Activated CD4-positive, CD25-positive, alpha-beta regulatory T cell (primary cell): ENCODE results near the gene MALL.
"Not testable (repeated sequence)": the region's sequence is repeated elsewhere in the genome, so short reads cannot be mapped to it uniquely, and the experiment has no call there.

Source experiments
- DNase-seq, 4 experiments: peaks; one replicate each; lab custom pipeline; 2025; lab: John Stamatoyannopoulos, UW

The MALL gene

GRCh38 chr2:110115291-110116032 is at the start of gene MALL:
Gene MALL, minus strand, starts transcription at chr2:110115822. Its CDS starts 30 bp downstream, at chr2:110115792.
- no peak for DNase-seq

- DNase-seq: no peak
Measured at GRCh38 chr2:110157153-110157793, 41.7 kb upstream of the MALL start.

GRCh38 chr2:110154828-110155227 is 39.2 kb upstream of the MALL start:
- DNase-seq: not testable (repeated sequence)

DNA sequence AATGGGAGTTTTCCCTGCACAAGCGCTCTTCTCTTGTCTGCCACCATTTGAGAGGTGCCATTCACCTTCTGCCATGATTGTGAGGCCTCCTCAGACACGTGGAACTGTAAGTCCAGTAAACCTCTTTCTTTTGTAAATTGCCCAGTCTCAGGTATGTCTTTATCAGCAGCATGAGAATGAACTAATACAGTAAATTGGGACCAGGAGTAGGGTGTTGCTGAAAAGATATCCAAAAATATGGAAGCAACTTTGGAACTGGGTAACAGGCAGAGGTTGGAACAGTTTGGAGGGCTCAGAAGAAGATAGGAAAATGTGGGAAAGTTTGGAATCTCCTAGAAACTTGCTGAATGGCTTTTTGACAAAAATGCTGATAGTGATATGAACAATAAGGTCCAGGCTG is 38.6 kb upstream of the MALL start:
- not testable (repeated sequence) for DNase-seq

GRCh38 chr2:110153416-110153815 is 37.8 kb upstream of the MALL start:
- DNase-seq: no peak

DNA sequence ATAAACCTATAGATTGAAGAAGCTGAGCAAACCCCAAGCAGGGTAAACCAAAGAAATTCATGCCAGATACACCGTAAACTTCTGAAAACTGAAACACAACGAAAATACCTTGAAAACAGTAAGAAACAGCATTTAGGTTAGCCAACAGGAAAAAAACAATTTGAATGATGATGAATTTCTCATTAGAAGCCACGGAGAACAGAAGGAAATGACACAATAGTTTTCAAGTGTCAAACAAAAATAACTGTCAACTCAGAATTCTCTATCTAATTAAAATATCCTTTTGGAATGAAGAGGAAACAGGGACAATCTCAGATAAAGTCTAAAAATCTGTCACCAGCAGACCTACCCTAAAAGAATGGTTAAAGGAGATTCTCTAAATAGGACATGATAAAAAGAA is 37.3 kb upstream of the MALL start:
- no peak for DNase-seq

GRCh38 chr2:110149330-110150220 is 34.0 kb upstream of the MALL start:
- no peak for DNase-seq

DNA sequence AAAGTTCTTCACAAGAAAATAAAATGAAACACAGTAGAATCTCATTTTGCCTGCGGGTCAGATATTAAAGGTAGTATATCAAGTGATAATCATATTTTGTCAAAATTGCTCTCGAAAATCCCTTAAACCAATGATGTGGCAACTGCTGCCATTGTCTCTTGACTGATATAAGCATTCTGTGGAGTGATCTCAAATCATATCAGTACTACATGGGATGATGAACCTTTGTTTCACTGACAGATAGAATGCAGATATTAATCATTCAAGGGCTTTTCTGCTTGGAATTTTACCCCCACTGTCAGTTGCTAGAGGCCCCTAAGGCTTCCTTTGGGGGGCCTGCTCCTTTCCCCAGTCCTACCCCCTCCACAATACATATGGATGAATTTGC is 31.3 kb upstream of the MALL start:
- DNase-seq: no peak

GRCh38 chr2:110146183-110146944 is 30.7 kb upstream of the MALL start:
- no peak for DNase-seq

DNA sequence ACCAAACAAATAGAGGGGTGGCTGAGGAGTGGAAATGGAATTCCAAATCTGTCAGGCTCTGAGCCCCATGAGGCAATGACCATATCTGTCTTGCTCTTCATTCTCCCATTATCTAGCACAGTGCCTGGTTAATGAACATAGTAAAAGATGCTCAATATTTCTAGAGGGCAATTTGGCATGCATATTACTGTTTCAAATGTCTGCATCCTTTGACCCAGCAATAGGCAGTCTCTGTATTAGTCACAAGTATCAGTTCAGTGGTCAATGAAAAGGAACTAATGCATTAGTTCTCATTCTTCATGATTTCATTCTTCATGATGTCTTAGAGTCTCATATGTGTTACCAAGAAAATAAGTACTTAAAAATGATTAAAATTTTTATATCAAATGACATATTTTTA is 28.4 kb upstream of the MALL start:
- no peak for DNase-seq

- no peak for DNase-seq
Measured at GRCh38 chr2:110140401-110140800, 24.8 kb upstream of the MALL start.

- DNase-seq: no peak
Measured at GRCh38 chr2:110134025-110134424, 18.4 kb upstream of the MALL start.

GRCh38 chr2:110131166-110131565 is 15.5 kb upstream of the MALL start:
- no peak for DNase-seq

GRCh38 chr2:110130757-110131156 is 15.1 kb upstream of the MALL start:
- DNase-seq: no peak

DNA sequence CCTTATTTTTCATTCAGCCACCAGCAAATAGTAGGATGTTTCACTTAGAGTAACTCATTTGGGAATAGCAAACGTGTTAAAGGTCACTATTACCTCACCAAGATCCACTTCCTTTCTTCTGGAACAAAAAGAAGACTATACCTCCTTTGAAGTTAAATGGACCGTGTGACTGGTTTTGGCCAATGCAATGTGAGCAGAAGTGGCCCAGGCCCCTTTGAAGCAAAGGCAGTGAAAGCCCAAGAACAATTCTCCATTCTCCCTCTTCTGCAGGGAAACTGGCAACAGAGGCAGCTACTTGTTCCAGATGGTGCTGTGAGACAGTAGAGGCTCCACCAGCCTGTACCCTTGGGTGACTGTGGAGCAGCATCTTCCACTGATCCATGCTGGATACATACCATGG is 11.3 kb upstream of the MALL start:
- no peak for DNase-seq

- DNase-seq: no peak
Measured at GRCh38 chr2:110126086-110126773, 10.6 kb upstream of the MALL start.

- no peak for DNase-seq
Measured at GRCh38 chr2:110124939-110125691, 9.5 kb upstream of the MALL start.

DNA sequence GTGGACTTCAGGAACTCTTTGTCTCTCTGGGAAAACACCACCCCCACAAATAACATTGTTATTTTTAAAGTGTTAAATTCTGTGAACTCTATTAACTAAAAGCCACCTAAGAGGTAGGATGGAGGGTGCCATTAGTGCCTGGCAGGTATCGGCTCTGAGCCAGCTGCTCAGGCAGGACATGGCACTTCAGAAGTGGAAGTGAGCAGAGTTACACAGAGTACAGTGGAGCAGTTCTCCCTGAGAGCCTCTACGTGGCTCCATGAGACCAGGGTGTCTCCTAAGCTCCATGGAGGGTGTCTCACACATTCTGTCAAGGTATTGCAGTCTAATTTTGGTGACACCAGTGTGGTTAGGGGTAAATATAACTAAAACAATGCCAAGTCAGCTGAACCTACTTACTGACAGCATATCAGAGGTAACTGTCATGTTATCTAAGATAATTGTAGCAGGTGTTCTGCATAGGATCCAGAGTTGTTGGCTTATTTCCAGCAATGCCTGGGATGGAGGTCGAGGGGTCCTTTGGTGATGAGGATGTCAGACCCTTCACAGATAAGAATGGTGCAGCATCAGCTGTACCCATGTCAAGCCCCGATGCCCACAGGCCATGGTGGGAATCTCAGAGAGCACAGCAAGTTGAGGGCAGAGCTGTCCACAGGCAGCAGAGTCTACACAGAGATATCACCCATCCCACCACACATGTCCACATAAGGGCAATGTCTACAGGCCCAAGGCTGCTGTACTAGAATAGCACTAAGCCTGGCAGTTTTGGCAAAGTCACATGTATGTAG is 8.6 kb upstream of the MALL start:
- DNase-seq: no peak

GRCh38 chr2:110121592-110121991 is 6.0 kb upstream of the MALL start:
- no peak for DNase-seq

GRCh38 chr2:110121052-110121334 is 5.4 kb upstream of the MALL start:
- no peak for DNase-seq
